ENCODE results near the gene HPGDS.

DNA sequence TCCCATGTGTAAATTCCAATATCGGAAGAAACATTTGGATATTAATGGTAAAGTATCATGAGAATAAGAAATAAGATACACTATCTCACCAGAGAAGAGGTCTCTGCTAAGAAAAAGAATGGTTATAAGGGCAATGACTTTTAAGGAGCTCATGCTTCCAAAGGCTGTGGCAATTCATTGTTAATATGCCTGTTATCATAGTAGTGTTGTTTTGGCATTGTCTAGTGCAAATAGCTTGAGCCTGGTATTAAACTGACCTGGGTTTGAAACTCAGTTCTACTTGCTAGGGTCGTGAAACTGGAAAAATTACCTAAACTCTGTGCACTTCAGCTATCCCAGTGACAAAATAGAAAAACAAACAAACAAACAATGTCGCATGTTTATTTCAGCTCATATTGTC is 8.8 kb downstream of the HPGDS start:
- TF ChIP-seq HDGF (IDR thresholded peaks at IDR 0.05; ENCODE audit: borderline replicate concordance) (no peak), ELF4 (IDR thresholded peaks at IDR 0.05) (no peak), FOXK2 (IDR thresholded peaks at IDR 0.05) (no peak), FOXA1 (IDR thresholded peaks at IDR 0.05) (no peak), LEF1 (IDR thresholded peaks at IDR 0.05; ENCODE audit: borderline replicate concordance) (no peak), CTBP1 (IDR thresholded peaks at IDR 0.05; ENCODE audit: borderline replicate concordance) (no peak), ZNF384 (IDR thresholded peaks at IDR 0.05) (no peak)
